Liver (tissue), 9 donors: ENCODE data around the gene HORMAD2. TPM values are rescaled to one million over a fixed set of nuclear protein-coding genes. Genes with fewer than 3 reads are reported as not detected.

Experiments used
- DNase-seq: peaks from one replicate; pipeline ENCODE4 v3.0.0-alpha.2; 2017; ENCODE audit warnings: low spot score
- H3K27ac ChIP-seq, 2 donors: one replicate each; pipeline ENCODE4 v1.7.0; 2013; ENCODE audit warnings: inconsistent platforms in 2 of 2, low read length in 2 of 2, control low read depth in 1 of 2, low read depth in 1 of 2, mild to moderate bottlenecking in 1 of 2
- H3K27me3 ChIP-seq, 4 donors: one replicate each; pipeline versions ENCODE4 v1.6.1 to v1.7.0; 2013; ENCODE audit warnings: low read length in 3 of 4, inconsistent platforms in 1 of 4, mild to moderate bottlenecking in 1 of 4, moderate library complexity in 1 of 4; ENCODE audit not compliant: control insufficient read depth in 4 of 4, insufficient read depth in 4 of 4
- H3K36me3 ChIP-seq, 4 donors: one replicate each; pipeline versions ENCODE4 v1.6.1 to v1.7.0; 2013; ENCODE audit warnings: low read length in 3 of 4, mild to moderate bottlenecking in 3 of 4, low read depth in 1 of 4, moderate library complexity in 1 of 4; ENCODE audit not compliant: control insufficient read depth in 4 of 4, insufficient read depth in 3 of 4
- H3K4me1 ChIP-seq, 4 donors: one replicate each; pipeline versions ENCODE4 v1.6.1 to v1.7.0; 2013; ENCODE audit warnings: low read length in 3 of 4, mild to moderate bottlenecking in 3 of 4, moderate library complexity in 1 of 4; ENCODE audit not compliant: control insufficient read depth in 4 of 4, insufficient read depth in 4 of 4
- H3K4me3 ChIP-seq, 3 donors: one replicate each; pipeline versions ENCODE4 v1.6.1 to v1.7.0; 2013; ENCODE audit warnings: low read length in 3 of 3, control low read depth in 1 of 3, low read depth in 1 of 3, mild to moderate bottlenecking in 1 of 3
- H3K9ac ChIP-seq, 2 donors: one replicate each; pipeline ENCODE4 v1.7.0; 2013; ENCODE audit warnings: low read length in 2 of 2, mild to moderate bottlenecking in 2 of 2, moderate library complexity in 2 of 2, control low read depth in 1 of 2, low read depth in 1 of 2
- H3K9me3 ChIP-seq, 4 donors: one replicate each; pipeline versions ENCODE4 v1.6.1 to v1.7.0; 2013; ENCODE audit warnings: low read length in 3 of 4; ENCODE audit not compliant: control insufficient read depth in 4 of 4
- ATF3 ChIP-seq: IDR thresholded peaks from 2 replicates; pipeline ENCODE4 v1.6.1; 2016; ENCODE audit warnings: antibody characterized with exemption
- CTCF ChIP-seq: fragments of 150-350 bp; IDR thresholded peaks from 2 replicates; pipeline ENCODE4 v1.5.1; 2017; ENCODE audit warnings: improper control_type of control experiment, low read depth, low read length; ENCODE audit not compliant: missing input control
- EGR1 ChIP-seq, 2 donors: IDR thresholded peaks; 2 replicates each; pipeline ENCODE4 v1.6.1; 2016 to 2018; ENCODE audit warnings: antibody characterized with exemption in 2 of 2, low read depth in 2 of 2
- FOXA1 ChIP-seq: IDR thresholded peaks from 2 replicates; pipeline ENCODE4 v1.6.1; 2016; ENCODE audit warnings: antibody characterized with exemption
- FOXA2 ChIP-seq: IDR thresholded peaks from 2 replicates; pipeline ENCODE4 v1.6.1; 2016; ENCODE audit warnings: antibody characterized with exemption
- GABPA ChIP-seq, 2 donors: IDR thresholded peaks in 1 of 2; conservative IDR thresholded peaks in 1 of 2; 2 replicates each; pipeline ENCODE4 v1.6.1; 2016; ENCODE audit warnings: antibody characterized with exemption in 2 of 2, mild to moderate bottlenecking in 1 of 2, moderate library complexity in 1 of 2
- HNF4A ChIP-seq, 2 donors: conservative IDR thresholded peaks; 2 replicates each; pipeline ENCODE4 v1.6.1; 2016; ENCODE audit warnings: antibody characterized with exemption in 2 of 2, mild to moderate bottlenecking in 2 of 2
- HNF4G ChIP-seq: IDR thresholded peaks from 2 replicates; pipeline ENCODE4 v1.6.1; 2016; ENCODE audit warnings: antibody characterized with exemption
- JUND ChIP-seq, 2 donors: IDR thresholded peaks; 2 replicates each; pipeline ENCODE4 v1.6.1; 2016; ENCODE audit warnings: antibody characterized with exemption in 2 of 2
- MAX ChIP-seq: IDR thresholded peaks from 2 replicates; pipeline ENCODE4 v1.6.1; 2016; ENCODE audit warnings: antibody characterized with exemption
- NR2F2 ChIP-seq: IDR thresholded peaks from 2 replicates; pipeline ENCODE4 v1.6.1; 2016; ENCODE audit warnings: antibody characterized with exemption
- RAD21 ChIP-seq, 2 donors: IDR thresholded peaks; 2 replicates each; pipeline ENCODE4 v1.6.1; 2016; ENCODE audit warnings: antibody characterized with exemption in 2 of 2, mild to moderate bottlenecking in 2 of 2
- RXRA ChIP-seq, 2 donors: IDR thresholded peaks; 2 replicates each; pipeline ENCODE4 v1.6.1; 2017 to 2018; ENCODE audit warnings: antibody characterized with exemption in 2 of 2, mild to moderate bottlenecking in 1 of 2
- SP1 ChIP-seq: IDR thresholded peaks from 2 replicates; pipeline ENCODE4 v1.6.1; 2018; ENCODE audit warnings: antibody characterized with exemption, mild to moderate bottlenecking
- TAF1 ChIP-seq: conservative IDR thresholded peaks from 2 replicates; pipeline ENCODE4 v1.6.1; 2016; ENCODE audit warnings: antibody characterized with exemption, mild to moderate bottlenecking
- YY1 ChIP-seq: IDR thresholded peaks from 2 replicates; pipeline ENCODE4 v1.6.1; 2016; ENCODE audit warnings: antibody characterized with exemption, mild to moderate bottlenecking
- ZBTB33 ChIP-seq: IDR thresholded peaks from 2 replicates; pipeline ENCODE4 v1.6.1; 2016; ENCODE audit warnings: antibody characterized with exemption
- WGBS: extraction: QIAGEN DNeasy Blood & Tissue Kit; methylation state at CpG from one replicate; pipeline ENCODE4 v1.1.7; 2013; 5-methylcytosine and 5-hydroxymethylcytosine counted together
- polyA plus RNA-seq, 2 donors: library from polyadenylated mRNA; stranded (reverse) in 1 of 2; unstranded in 1 of 2; fragments of 200-250 nt in 1 of 2; fragments of >200 nt in 1 of 2; fragmentation: Nextera tagmentation in 1 of 2; extraction: Ambion mirVana in 1 of 2; gene quantifications; one replicate each; pipeline versions ENCODE4 v1.2.1 to v1.2.3, GENCODE V29; 2013 to 2015
- total RNA-seq, 2 donors: library from RNA; depleted of rRNA; stranded (reverse); fragments of >200 nt; gene quantifications; one replicate each; pipeline ENCODE4 v1.2.3, GENCODE V29; 2014
- donor health status: healthy.
- donor health status: healthy.
- donor health status: healthy.
- donor health status: healthy.
- donor health status: healthy.

The HORMAD2 gene
- total and polyA plus RNA-seq, 4 donors, result 0.44 to 2.8 (median 0.47) TPM; not detected in 1

- H3K4me1 ChIP-seq, result no peaks in the 10 kb centered on the region
- H3K9me3 ChIP-seq, result no peaks in the 10 kb centered on the region
- no peak overlapping the region for H3K4me3 ChIP-seq
- no peak overlapping the region for H3K27ac ChIP-seq
- H3K9ac ChIP-seq, result no peak overlapping the region
- 79% methylated on average over 1 of the region's 1 CpG for WGBS
- DNase-seq, result no peak
- TF ChIP-seq GABPA (IDR thresholded peaks at IDR 0.05 in 1 of 2, conservative IDR thresholded peaks at IDR 0.05 in 1 of 2), result no peak
- no peak for TF ChIP-seq TAF1
- no peak for TF ChIP-seq RXRA (IDR thresholded peaks at IDR 0.05)
- no peak for TF ChIP-seq SP1
- TF ChIP-seq MAX, result no peak
- no peak for TF ChIP-seq RAD21 (IDR thresholded peaks at IDR 0.05)
- no peak for TF ChIP-seq JUND (IDR thresholded peaks at IDR 0.05)
- no peak for TF ChIP-seq EGR1 (IDR thresholded peaks at IDR 0.05; ENCODE audit: low read depth in 2 of 2)
- no peak for TF ChIP-seq FOXA1
- no peak for TF ChIP-seq FOXA2
- TF ChIP-seq HNF4G, result no peak
- TF ChIP-seq NR2F2, result no peak
- TF ChIP-seq ATF3, result no peak
- TF ChIP-seq ZBTB33, result no peak
- TF ChIP-seq CTCF, result no peak
- no peak for TF ChIP-seq YY1
- TF ChIP-seq HNF4A (conservative IDR thresholded peaks at IDR 0.05), result no peak
- no peaks in the 10 kb centered on the region for H3K27me3 ChIP-seq
- H3K36me3 ChIP-seq, result no peaks in the 10 kb centered on the region
Measured at GRCh38 chr22:30092686-30093085, 12.4 kb downstream of the HORMAD2 start.

GRCh38 chr22:30094804-30095203, 14.5 kb downstream of the HORMAD2 start:
- Histone ChIP-seq H3K27me3 (no peaks in the 10 kb centered on the region), H3K9ac (no peak overlapping the region), H3K4me1 (no peaks in the 10 kb centered on the region), H3K4me3 (no peak overlapping the region), H3K27ac (no peak overlapping the region), H3K9me3 (no peaks in the 10 kb centered on the region), H3K36me3 (no peaks in the 10 kb centered on the region)
- TF ChIP-seq MAX (no peak), YY1 (no peak), CTCF (no peak), JUND (IDR thresholded peaks at IDR 0.05) (no peak), FOXA2 (no peak), RAD21 (IDR thresholded peaks at IDR 0.05) (no peak), ZBTB33 (no peak), FOXA1 (no peak), EGR1 (IDR thresholded peaks at IDR 0.05; ENCODE audit: low read depth in 2 of 2) (no peak), HNF4A (conservative IDR thresholded peaks at IDR 0.05) (no peak), SP1 (no peak), RXRA (IDR thresholded peaks at IDR 0.05) (no peak), NR2F2 (no peak), GABPA (IDR thresholded peaks at IDR 0.05 in 1 of 2, conservative IDR thresholded peaks at IDR 0.05 in 1 of 2) (no peak)
- DNase-seq, result no peak
- WGBS, result 99% methylated on average over 1 of the region's 1 CpG
